Esophagus mucosa (tissue), 1 donor: ENCODE data around the gene RBM5. TPM values are rescaled to one million over a fixed set of nuclear protein-coding genes. Genes with fewer than 3 reads are reported as not detected.
"Not testable (repeated sequence)": the region's sequence is repeated elsewhere in the genome, so short reads cannot be mapped to it uniquely, and the experiment has no call there.

ENCODE experiments used
- ATAC-seq: fragments of 200-7000 bp; cut with Tn5 transposase; one replicate; pipeline ENCODE4 v1.9.1; 2020
- total RNA-seq: library from RNA; stranded (reverse); gene quantifications from one replicate; pipeline ENCODE4 v1.2.4, GENCODE V29; 2023
- donor health status: DM: yes; HTN: yes; CAD: no.

The RBM5 gene
- total RNA-seq: 59.5 TPM

DNA sequence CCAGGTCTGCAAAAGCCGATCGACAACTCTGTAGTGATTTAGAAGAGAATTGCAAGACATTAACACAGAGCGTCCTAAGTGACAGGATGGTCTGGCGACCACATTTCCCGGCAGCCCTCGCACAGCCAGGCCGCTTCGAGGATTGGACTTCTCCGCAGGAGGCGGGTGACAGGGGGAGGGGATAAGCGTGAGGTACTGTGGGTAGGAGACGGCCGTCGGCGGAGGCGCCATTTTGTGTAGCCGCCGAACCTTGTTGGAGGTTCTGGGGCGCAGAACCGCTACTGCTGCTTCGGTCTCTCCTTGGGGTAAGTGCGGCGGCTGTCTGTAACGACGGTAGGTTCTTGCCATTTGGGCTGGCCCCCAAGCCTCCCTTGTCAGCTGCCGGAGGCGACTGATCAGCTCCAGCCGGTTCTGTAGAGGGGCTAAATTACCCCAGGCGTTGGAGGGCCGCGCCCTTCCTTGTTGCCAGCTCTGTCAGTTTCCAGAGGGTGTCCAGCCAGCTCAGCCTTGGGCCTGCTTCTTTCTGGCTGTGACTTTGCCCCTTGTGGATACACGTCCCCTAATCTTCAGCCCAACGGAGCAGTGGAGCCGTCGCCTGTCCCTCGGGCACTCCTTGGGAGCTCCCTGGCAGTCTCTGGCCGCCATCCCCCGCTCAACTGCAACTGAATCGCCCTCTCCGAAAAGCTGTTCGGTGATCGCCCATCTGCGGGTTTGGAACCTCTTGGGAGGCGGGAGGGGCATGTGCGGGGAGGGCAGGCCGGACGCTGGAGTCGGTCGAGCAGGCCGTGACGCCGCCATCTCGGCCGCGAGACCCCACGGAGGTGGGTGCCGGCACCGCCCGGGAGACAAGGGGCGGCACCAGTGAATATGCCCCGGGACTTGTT, at the start of gene RBM5:
Gene RBM5, plus strand, starts transcription at position 195 of the 884 bp plus-strand sequence. CDS start 1,516 bp downstream, outside the sequence.
- peak; percentile 99 for ATAC-seq

DNA sequence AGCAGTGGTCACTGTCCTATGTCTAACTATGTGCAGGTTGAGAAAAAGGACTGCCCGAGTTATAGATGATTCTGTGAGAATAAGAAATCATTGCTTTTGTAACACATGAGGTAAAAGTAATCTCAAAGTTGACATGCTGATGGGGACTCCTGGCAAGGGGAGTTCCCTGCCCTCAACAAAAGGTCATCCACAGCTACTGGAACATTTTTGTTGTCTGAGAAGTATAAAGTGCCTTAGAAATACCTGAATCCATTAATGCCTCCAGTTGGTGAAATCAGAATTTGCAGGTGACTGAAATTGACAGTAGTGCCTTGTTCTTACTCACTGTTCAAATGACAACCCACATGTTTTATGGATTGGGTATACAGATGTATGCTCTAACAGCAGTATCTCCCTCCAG, 43.7 kb upstream of the RBM5 start:
- ATAC-seq: no peak

DNA sequence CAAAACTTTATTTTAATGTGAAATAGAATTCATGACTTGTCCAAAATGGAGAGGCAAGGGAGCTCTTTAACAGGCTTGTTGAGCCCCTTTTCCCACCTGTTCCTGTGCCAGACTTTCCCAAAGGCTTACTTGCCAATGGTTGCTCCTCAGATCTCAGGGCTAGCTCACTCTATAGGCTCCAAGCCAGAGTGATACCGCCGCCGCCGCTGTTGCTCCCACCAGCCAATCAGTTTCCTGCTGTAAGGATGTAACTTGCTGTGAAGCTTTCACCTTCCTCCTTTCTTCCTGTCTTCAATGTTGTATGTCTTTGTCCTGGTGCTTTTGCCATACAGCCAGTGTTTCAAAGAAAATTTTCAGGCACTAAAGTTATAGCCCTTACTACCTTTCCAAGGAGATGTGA, 41.3 kb upstream of the RBM5 start:
- no peak for ATAC-seq

- ATAC-seq: no peak
Measured at GRCh38 chr3:50050361-50050760, 38.4 kb upstream of the RBM5 start.

- no peak for ATAC-seq
Measured at GRCh38 chr3:50057756-50058155, 31.0 kb upstream of the RBM5 start.

- ATAC-seq: no peak
Measured at GRCh38 chr3:50068134-50068533, 20.6 kb upstream of the RBM5 start.

GRCh38 chr3:50078091-50078490, 10.6 kb upstream of the RBM5 start:
- no peak for ATAC-seq

DNA sequence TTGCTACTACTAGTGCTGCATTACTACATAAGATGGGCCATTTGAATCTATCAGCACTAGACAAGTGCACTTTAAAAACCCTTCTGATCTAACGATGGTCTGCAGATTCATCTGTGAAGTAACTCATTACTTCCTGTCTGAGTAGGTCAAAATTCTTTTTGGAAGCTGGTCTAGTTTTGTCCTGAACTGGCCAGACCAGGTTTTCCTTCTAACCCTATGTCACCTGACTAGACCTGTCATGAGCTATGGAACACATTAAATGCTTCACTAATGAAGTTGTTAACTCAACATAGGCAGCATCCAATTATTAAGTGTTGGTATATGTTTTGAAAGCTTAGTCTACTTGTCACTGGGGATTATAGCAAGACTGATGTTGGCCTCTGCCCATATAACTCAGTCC, 10.1 kb upstream of the RBM5 start:
- ATAC-seq: peak; percentile 83

- not testable (repeated sequence) for ATAC-seq
Measured at GRCh38 chr3:50084951-50085350, 3.8 kb upstream of the RBM5 start.

GRCh38 chr3:50089609-50089945, 858 bp downstream of the RBM5 start:
- ATAC-seq: peak; percentile 7

DNA sequence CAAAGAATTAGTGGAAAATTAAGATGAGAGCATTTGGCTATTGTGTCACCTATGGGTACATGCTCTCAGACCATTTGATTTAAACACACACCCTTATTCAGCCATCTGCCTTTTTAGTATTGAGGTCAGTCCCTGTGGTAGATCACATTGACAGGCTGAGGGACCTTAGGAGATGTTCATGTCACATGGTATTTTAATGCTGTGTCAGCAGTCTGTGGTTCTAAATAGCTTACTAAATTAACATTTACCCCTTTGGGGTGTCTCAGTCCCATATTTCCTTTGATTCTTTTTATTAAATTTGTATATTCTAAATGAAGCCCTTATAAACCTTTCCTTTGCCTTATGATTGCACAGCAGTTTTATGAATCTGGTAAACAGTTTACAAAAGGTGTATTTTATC, 2.3 kb downstream of the RBM5 start:
- ATAC-seq: no peak

- ATAC-seq: no peak
Measured at GRCh38 chr3:50095352-50095998, 6.8 kb downstream of the RBM5 start.

DNA sequence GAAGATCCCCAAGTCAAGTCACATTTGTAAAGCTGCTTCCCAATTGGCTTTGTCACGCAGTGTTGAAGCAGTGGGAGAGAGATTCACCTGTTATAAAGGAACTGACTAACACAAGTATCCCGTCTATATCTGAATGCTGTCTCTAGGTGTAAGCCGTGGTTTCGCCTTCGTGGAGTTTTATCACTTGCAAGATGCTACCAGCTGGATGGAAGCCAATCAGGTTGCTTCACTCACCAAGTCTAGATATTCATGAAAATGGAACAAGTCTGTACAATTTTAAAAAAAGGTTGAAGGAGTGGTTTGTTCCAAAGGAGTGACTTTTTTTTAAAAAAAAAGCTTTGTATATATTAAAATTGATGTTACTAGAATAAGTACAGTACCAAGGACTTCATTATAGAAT, 11.7 kb downstream of the RBM5 start:
- no peak for ATAC-seq

GRCh38 chr3:50100956-50101845, 12.5 kb downstream of the RBM5 start:
- ATAC-seq: peak; percentile 67

DNA sequence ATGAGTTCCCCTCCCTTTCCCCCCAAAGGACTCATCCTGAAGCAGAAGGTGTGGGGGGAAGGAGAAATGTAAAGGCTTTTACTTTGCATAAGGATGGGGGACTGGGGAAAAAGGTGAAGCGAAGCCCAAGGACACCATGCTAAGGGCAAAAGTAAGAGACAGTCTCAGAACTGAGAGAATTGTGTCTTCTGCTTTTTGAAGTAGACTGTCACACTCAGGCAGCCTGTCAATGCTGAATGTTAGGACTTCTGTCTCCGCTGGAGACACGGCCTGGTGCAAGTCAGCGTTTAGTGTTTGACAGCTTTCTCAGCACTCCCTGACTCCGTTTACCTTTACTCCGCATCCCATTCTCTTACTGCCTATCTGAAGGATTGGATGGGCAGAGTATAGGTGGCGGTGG, 13.8 kb downstream of the RBM5 start:
- no peak for ATAC-seq

GRCh38 chr3:50111757-50112156, 23.0 kb downstream of the RBM5 start:
- ATAC-seq: no peak

GRCh38 chr3:50112462-50112861, 23.7 kb downstream of the RBM5 start:
- ATAC-seq: no peak

DNA sequence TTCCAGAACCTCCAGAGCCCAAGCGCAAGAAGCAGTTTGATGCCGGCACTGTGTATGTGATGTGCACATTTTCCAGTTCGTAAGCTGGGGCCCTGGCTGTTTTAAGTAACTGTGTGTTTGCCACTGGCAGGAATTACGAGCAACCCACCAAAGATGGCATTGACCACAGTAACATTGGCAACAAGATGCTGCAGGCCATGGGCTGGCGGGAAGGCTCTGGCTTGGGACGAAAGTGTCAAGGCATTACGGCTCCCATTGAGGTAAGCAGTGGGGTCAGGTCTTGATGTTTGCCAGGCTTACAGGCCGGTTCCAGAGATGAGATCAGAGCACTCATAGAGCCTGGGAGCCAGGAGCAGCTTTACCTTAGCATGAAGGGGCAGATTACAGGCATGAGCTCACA, 28.4 kb downstream of the RBM5 start:
- no peak for ATAC-seq

DNA sequence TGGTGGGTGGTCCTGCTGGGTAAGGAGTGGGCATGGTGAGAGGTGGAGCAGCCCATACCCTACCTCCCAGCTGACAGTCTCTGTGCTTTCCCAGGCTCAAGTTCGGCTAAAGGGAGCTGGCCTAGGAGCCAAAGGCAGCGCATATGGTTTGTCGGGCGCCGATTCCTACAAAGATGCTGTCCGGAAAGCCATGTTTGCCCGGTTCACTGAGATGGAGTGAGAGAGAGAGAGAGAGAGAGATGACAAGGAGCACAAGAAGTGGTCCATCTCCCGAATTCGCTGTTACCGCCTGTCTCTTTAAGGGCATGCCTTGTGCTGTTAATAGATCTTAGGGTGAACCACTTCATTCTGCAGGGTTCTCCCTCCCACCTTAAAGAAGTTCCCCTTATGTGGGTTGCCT, 29.5 kb downstream of the RBM5 start:
- no peak for ATAC-seq

DNA sequence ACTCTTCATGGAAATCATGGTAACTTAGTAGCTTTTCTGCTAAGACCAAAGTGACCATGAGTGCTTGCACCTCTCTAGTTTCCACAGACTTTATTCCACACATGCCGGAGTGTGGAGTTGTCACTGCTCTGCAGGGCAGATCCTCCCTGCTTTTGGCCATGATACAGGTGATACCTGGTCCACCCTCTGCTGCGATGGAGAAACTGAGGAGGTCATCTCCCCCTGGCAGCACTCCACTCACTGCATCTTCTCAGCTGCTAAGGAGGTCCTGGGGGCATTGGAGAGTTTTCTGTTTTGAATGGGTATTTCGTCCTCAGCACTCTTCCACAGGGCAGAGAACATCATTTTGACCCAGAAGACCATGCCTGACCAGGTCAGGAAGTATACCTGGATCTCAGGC, 31.1 kb downstream of the RBM5 start:
- ATAC-seq: no peak

DNA sequence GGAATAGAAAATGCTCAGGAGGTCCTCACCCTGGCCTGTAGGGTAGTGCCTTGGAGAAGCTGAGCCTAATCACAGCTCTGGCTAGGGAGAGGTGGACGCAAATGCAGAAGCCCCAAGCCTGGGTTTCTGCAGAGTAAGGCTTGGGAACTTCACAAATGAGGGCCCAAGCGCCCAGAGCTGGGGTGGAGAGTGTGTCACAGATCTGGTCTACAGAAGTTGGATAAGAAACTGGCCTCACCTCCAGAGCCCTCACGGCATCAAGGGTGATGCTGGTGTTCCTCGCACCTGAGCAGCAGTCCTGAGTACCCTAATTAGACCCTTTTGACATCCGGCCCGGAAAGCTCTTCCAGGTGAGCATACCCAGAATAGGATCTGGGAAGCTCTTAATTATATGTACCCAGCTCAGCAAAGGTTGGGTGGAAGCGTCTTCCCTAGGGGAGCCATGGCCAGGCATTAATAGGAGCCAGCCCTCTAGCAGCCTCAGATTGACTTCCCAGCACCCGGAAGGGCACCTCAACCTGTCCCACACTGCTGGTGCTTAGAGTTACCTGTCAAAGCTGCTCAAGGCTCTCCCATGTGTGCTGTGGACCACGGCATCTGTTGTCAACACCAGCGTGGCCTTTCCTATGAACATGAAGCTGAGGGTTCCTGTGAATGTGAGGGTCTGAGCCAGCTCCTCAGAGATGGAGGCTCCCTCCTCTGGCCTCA, 31.8 kb downstream of the RBM5 start:
- ATAC-seq: no peak
